HG03460 (cell line): ENCODE measurements around the gene BIRC7.
"Not testable (repeated sequence)": the region's sequence is repeated elsewhere in the genome, so short reads cannot be mapped to it uniquely, and the experiment has no call there.

Experiments used
- ATAC-seq: cut with Tn5 transposase; IDR thresholded peaks from one replicate; pipeline ENCODE4 v1.9.1; 2021; ENCODE audit not compliant: unreplicated experiment

The BIRC7 gene

GRCh38 chr20:63206878-63207277 lies 28.8 kb upstream of the BIRC7 start:
- no peak for ATAC-seq

GRCh38 chr20:63208346-63208909 lies 27.3 kb upstream of the BIRC7 start:
- no peak for ATAC-seq

- no peak for ATAC-seq
Observed at GRCh38 chr20:63210011-63210605, 25.6 kb upstream of the BIRC7 start.

- ATAC-seq, result no peak
Observed at GRCh38 chr20:63212393-63212730, 23.3 kb upstream of the BIRC7 start.

GRCh38 chr20:63212792-63213191 lies 22.9 kb upstream of the BIRC7 start:
- ATAC-seq, result no peak

- ATAC-seq, result no peak
Observed at GRCh38 chr20:63214514-63214913, 21.2 kb upstream of the BIRC7 start.

GRCh38 chr20:63215101-63216040 lies 20.3 kb upstream of the BIRC7 start:
- no peak for ATAC-seq

- peak; percentile 77 for ATAC-seq
Observed at GRCh38 chr20:63216041-63216848, 19.5 kb upstream of the BIRC7 start, which contains the start of gene YTHDF1. YTHDF1 (minus strand) TSS chr20:63216131; CDS start chr20:63215892, 239 bp downstream.

- ATAC-seq, result no peak
Observed at GRCh38 chr20:63216849-63217471, 18.7 kb upstream of the BIRC7 start.

GRCh38 chr20:63217706-63218105 lies 18.0 kb upstream of the BIRC7 start:
- ATAC-seq, result no peak

- ATAC-seq, result no peak
Observed at GRCh38 chr20:63218701-63219446, 16.8 kb upstream of the BIRC7 start.

- no peak for ATAC-seq
Observed at GRCh38 chr20:63219447-63219821, 16.3 kb upstream of the BIRC7 start.

- no peak for ATAC-seq
Observed at GRCh38 chr20:63219866-63220521, 15.7 kb upstream of the BIRC7 start.

GRCh38 chr20:63220696-63221399 lies 14.9 kb upstream of the BIRC7 start:
- no peak for ATAC-seq

GRCh38 chr20:63221400-63222053 lies 14.2 kb upstream of the BIRC7 start:
- not testable (repeated sequence) for ATAC-seq

- ATAC-seq, result no peak
Observed at GRCh38 chr20:63222541-63222940, 13.2 kb upstream of the BIRC7 start.

GRCh38 chr20:63223121-63223825 lies 12.4 kb upstream of the BIRC7 start:
- no peak for ATAC-seq

- no peak for ATAC-seq
Observed at GRCh38 chr20:63223826-63224207, 11.9 kb upstream of the BIRC7 start.
